ENCODE measurements around the gene GNA15. TPM values are rescaled to one million over a fixed set of nuclear protein-coding genes. Genes with fewer than 3 reads are reported as not detected.

The GNA15 gene
- total RNA-seq, 1 experiment from 2014 or later: 0.22 TPM

- no peak for TF ChIP-seq AFF4 (CRISPR knock-in tag; IDR thresholded peaks at IDR 0.05; ENCODE audit: borderline replicate concordance)
- no peak for TF ChIP-seq E2F4 (CRISPR knock-in tag; IDR thresholded peaks at IDR 0.05; ENCODE audit: borderline replicate concordance, low read depth)
- TF ChIP-seq GABPB1 (CRISPR knock-in tag; IDR thresholded peaks at IDR 0.05): no peak
- TF ChIP-seq GTF2I (CRISPR knock-in tag; conservative IDR thresholded peaks at IDR 0.05): no peak
- no peak for TF ChIP-seq FOXJ3 (CRISPR knock-in tag; IDR thresholded peaks at IDR 0.05; ENCODE audit: borderline replicate concordance)
- no peak for TF ChIP-seq USF1 (CRISPR knock-in tag; IDR thresholded peaks at IDR 0.05)
- TF ChIP-seq MLX (CRISPR knock-in tag; IDR thresholded peaks at IDR 0.05): no peak
- TF ChIP-seq ATF6 (CRISPR knock-in tag; IDR thresholded peaks at IDR 0.05): no peak
These were observed 34.8 kb upstream of the GNA15 start (continued) for GRCh38 chr19:3100747-3101730.

- no peak for ATAC-seq
- no peaks in the 10 kb centered on the region for H3K27me3 Mint-ChIP-seq (ENCODE audit: low read depth)
- DNase-seq (ENCODE audit: low spot score): no peak
- H3K4me3 Mint-ChIP-seq: no peak overlapping the region
- peaks cover 6% of the 10 kb centered on the region; the same call in 1 of the 2 replicates for H3K4me1 Mint-ChIP-seq
- H3K36me3 Mint-ChIP-seq: no peaks in the 10 kb centered on the region
- H3K27ac Mint-ChIP-seq: no peak overlapping the region; the same call in 1 of the 2 replicates
- ChIA-PET POLR2A (no interaction called here), CTCF (interaction anchor here (1.5 to 4.1 kb wide), 6 partner anchors 11 to 151 kb away, joined by 5 to 60 read pairs (median 24); partner anchors contain the start of gene TLE2)
- H3K9me3 Mint-ChIP-seq: no peaks in the 10 kb centered on the region
- no peak for TF ChIP-seq ZNF121 (CRISPR knock-in tag; IDR thresholded peaks at IDR 0.05)
- no peak for TF ChIP-seq NFE2L1 (CRISPR knock-in tag; IDR thresholded peaks at IDR 0.05)
- TF ChIP-seq ZMAT4 (CRISPR knock-in tag; IDR thresholded peaks at IDR 0.05): no peak
- no peak for TF ChIP-seq MLX (CRISPR knock-in tag; IDR thresholded peaks at IDR 0.05)
- no peak for TF ChIP-seq MXD4 (CRISPR knock-in tag; IDR thresholded peaks at IDR 0.05; ENCODE audit: borderline replicate concordance)
- no peak for TF ChIP-seq AR (CRISPR knock-in tag; IDR thresholded peaks at IDR 0.05)
- no peak for TF ChIP-seq SOX15 (CRISPR knock-in tag; IDR thresholded peaks at IDR 0.05)
- no peak for TF ChIP-seq ZNF281 (CRISPR knock-in tag; IDR thresholded peaks at IDR 0.05)
- TF ChIP-seq NFYB (CRISPR knock-in tag; conservative IDR thresholded peaks at IDR 0.05; ENCODE audit: low read depth): no peak
These were observed 33.3 kb upstream of the GNA15 start for GRCh38 chr19:3102239-3103140.

Data from WTC11 (cell line).